ENCODE results near the gene RPS6KA2.
"Not testable (repeated sequence)": the region's sequence is repeated elsewhere in the genome, so short reads cannot be mapped to it uniquely, and the experiment has no call there.

The RPS6KA2 gene

DNA sequence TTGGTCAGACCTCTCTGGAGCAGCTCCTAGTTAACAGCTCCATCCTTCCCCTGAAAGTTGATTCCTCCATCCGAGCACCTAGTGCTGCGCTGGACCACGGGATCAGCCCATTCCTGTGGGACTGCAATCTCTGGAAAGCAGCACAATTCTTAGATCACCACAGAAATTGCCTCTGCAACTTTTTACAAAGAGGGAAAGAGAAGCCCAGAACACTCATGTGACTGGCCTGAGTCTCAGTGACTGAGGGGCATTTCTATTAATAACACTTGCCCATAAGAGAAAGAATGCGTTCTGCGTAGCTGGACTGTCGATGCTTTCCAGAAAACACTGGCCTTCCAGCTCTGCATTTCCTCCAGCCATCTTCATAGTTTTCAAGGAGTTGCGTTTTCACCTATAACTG lies 262.6 kb downstream of the RPS6KA2 start:
- DNase-seq (ENCODE audit: low read depth, low spot score): no peak
- H3K27ac ChIP-seq: no peak overlapping the region
- no peak overlapping the region for H3K9ac ChIP-seq (ENCODE audit: insufficient read length)
- H3K36me3 ChIP-seq (ENCODE audit: insufficient read depth, low read length): no peaks in the 10 kb centered on the region
- no peak for TF ChIP-seq FOXP2 (optimal IDR thresholded peaks at IDR 0.05; ENCODE audit: control extremely low read depth, extremely low read length, insufficient read depth)
- TF ChIP-seq POLR2AphosphoS5 (IDR thresholded peaks at IDR 0.05; ENCODE audit: borderline replicate concordance, low read depth, low read length): no peak
- no peak for TF ChIP-seq EZH2 (IDR thresholded peaks at IDR 0.05)
- no peaks in the 10 kb centered on the region for H3K9me3 ChIP-seq (ENCODE audit: low read depth, low read length)
- H3K4me3 ChIP-seq: no peak overlapping the region

DNA sequence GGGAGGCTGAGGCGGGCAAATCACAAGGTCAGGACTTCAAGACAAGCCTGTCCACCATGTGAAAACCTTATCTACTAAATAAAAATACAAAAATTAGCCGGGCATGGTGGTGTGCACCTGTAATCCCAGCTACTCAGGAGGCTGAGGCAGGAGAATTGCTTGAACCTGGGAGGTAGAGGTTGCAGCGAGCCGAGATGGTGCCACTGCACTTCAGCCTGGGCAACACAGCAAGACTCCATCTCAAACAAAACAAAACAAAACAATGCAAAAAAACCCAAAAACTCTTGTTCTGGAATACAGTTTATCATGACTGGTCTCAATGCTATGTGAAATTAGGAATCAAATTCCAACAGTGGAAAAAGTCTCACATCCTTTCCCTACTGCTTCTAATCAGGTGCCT lies 264.6 kb downstream of the RPS6KA2 start:
- H3K9ac ChIP-seq (ENCODE audit: insufficient read length); H3K4me3 ChIP-seq; H3K36me3 ChIP-seq (ENCODE audit: insufficient read depth, low read length); H3K9me3 ChIP-seq (ENCODE audit: low read depth, low read length); H3K27ac ChIP-seq; DNase-seq (ENCODE audit: low read depth, low spot score): not testable (repeated sequence)

DNA sequence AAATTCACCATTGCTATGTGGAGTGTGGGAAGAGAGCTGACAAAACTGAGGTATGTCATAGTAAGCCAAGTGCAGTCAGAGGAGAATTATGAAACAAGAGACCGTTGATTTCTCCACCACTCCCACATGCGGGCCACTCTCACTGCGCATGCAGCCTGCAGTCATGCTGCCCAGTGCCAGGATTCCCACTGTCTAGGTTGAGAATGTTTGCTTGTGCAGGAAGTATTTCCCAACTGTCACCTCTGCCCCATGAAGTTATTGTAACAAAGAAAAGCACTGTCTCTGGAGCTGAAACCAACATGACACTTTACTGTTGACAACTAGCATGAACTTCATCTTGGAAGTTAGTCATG lies 266.0 kb downstream of the RPS6KA2 start:
- DNase-seq (ENCODE audit: low read depth, low spot score): no peak
- no peak for TF ChIP-seq FOXP2 (optimal IDR thresholded peaks at IDR 0.05; ENCODE audit: control extremely low read depth, extremely low read length, insufficient read depth)
- TF ChIP-seq EZH2 (IDR thresholded peaks at IDR 0.05): no peak
- TF ChIP-seq POLR2AphosphoS5 (IDR thresholded peaks at IDR 0.05; ENCODE audit: borderline replicate concordance, low read depth, low read length): no peak

GRCh38 chr6:166360243-166361076 lies 266.6 kb downstream of the RPS6KA2 start:
- Histone ChIP-seq H3K27ac (no peak overlapping the region), H3K9me3 (ENCODE audit: low read depth, low read length) (no peaks in the 10 kb centered on the region), H3K9ac (ENCODE audit: insufficient read length) (no peak overlapping the region), H3K36me3 (ENCODE audit: insufficient read depth, low read length) (no peaks in the 10 kb centered on the region), H3K4me3 (no peak overlapping the region)
- DNase-seq (ENCODE audit: low read depth, low spot score): no peak
- TF ChIP-seq EZH2 (IDR thresholded peaks at IDR 0.05) (no peak), FOXP2 (optimal IDR thresholded peaks at IDR 0.05; ENCODE audit: control extremely low read depth, extremely low read length, insufficient read depth) (no peak), POLR2AphosphoS5 (IDR thresholded peaks at IDR 0.05; ENCODE audit: borderline replicate concordance, low read depth, low read length) (no peak)

More for the DNA sequence above, 266.0 kb downstream of the RPS6KA2 start:
- no peaks in the 10 kb centered on the region for H3K36me3 ChIP-seq (ENCODE audit: insufficient read depth, low read length)
- no peak overlapping the region for H3K4me3 ChIP-seq
- no peaks in the 10 kb centered on the region for H3K9me3 ChIP-seq (ENCODE audit: low read depth, low read length)
- H3K27ac ChIP-seq: no peak overlapping the region
- no peak overlapping the region for H3K9ac ChIP-seq (ENCODE audit: insufficient read length)

Data from SK-N-MC (cell line).